Measurements from ENCODE around the gene RPP40.
A peak's percentile ranks its signal among the peaks of the same experiment; 100 is the strongest.
"Not testable (repeated sequence)": the region's sequence is repeated elsewhere in the genome, so short reads cannot be mapped to it uniquely, and the experiment has no call there.

Gene RPP40

GRCh38 chr6:5044866-5045265 lies 41.0 kb upstream of the RPP40 start:
- DNase-seq (ENCODE audit: low read depth, low spot score), result no peak
- TF ChIP-seq, protein P1, sequence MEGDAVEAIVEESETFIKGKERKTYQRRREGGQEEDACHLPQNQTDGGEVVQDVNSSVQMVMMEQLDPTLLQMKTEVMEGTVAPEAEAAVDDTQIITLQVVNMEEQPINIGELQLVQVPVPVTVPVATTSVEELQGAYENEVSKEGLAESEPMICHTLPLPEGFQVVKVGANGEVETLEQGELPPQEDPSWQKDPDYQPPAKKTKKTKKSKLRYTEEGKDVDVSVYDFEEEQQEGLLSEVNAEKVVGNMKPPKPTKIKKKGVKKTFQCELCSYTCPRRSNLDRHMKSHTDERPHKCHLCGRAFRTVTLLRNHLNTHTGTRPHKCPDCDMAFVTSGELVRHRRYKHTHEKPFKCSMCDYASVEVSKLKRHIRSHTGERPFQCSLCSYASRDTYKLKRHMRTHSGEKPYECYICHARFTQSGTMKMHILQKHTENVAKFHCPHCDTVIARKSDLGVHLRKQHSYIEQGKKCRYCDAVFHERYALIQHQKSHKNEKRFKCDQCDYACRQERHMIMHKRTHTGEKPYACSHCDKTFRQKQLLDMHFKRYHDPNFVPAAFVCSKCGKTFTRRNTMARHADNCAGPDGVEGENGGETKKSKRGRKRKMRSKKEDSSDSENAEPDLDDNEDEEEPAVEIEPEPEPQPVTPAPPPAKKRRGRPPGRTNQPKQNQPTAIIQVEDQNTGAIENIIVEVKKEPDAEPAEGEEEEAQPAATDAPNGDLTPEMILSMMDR (IDR thresholded peaks at IDR 0.05; ENCODE audit: low read depth, low read length), result no peak

DNA sequence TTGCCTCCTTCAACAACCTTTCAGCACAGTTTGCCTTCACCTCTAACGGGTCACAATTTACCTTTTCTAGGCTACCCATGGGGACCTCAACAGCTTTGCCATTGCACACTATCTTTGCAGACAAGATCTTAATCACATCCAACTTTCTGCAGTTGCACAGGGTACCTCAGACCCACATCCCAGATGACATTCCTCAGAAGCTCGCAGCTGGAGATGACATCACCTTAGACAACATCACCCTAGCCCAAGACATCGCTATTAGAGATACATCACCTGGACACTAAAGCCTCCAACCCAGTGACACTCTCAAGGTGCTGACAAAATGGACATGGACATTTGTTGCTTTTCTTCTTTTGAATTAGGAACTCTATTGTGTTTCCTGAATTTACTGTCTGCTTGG lies 38.6 kb upstream of the RPP40 start:
- in situ Hi-C loops (cut with HindIII; ENCODE audit: low sequenced_read_pairs), result no loop called here
- no peak for DNase-seq (ENCODE audit: low read depth, low spot score)
- TF ChIP-seq, protein P1 (IDR thresholded peaks at IDR 0.05; ENCODE audit: low read depth, low read length), result no peak
- no peak overlapping the region for H3K4me3 ChIP-seq (ENCODE audit: low read depth, low read length)

More at GRCh38 chr6:5044866-5045265, 41.0 kb upstream of the RPP40 start:
- in situ Hi-C loops (cut with HindIII; ENCODE audit: low sequenced_read_pairs), result no loop called here
- H3K4me3 ChIP-seq (ENCODE audit: low read depth, low read length), result no peak overlapping the region

- in situ Hi-C loops (cut with HindIII; ENCODE audit: low sequenced_read_pairs), result no loop called here
- no peak for DNase-seq (ENCODE audit: low read depth, low spot score)
- TF ChIP-seq, protein P1 (IDR thresholded peaks at IDR 0.05; ENCODE audit: low read depth, low read length), result no peak
- H3K4me3 ChIP-seq (ENCODE audit: low read depth, low read length), result no peak overlapping the region
These were observed 38.1 kb upstream of the RPP40 start for GRCh38 chr6:5041955-5042354.

GRCh38 chr6:5036269-5036668 lies 32.4 kb upstream of the RPP40 start:
- TF ChIP-seq, protein P1 (IDR thresholded peaks at IDR 0.05; ENCODE audit: low read depth, low read length), result no peak
- in situ Hi-C loops (cut with HindIII; ENCODE audit: low sequenced_read_pairs), result no loop called here
- DNase-seq (ENCODE audit: low read depth, low spot score), result peak; percentile 29
- H3K4me3 ChIP-seq (ENCODE audit: low read depth, low read length), result no peak overlapping the region

- in situ Hi-C loops (cut with HindIII; ENCODE audit: low sequenced_read_pairs), result no loop called here
- no peak for DNase-seq (ENCODE audit: low read depth, low spot score)
- H3K4me3 ChIP-seq (ENCODE audit: low read depth, low read length), result no peak overlapping the region
- TF ChIP-seq, protein P1 (IDR thresholded peaks at IDR 0.05; ENCODE audit: low read depth, low read length), result no peak
These were observed 30.9 kb upstream of the RPP40 start for GRCh38 chr6:5034736-5035135.

- TF ChIP-seq, protein P1 (IDR thresholded peaks at IDR 0.05; ENCODE audit: low read depth, low read length), result no peak
- in situ Hi-C loops (cut with HindIII; ENCODE audit: low sequenced_read_pairs), result no loop called here
- no peak overlapping the region for H3K4me3 ChIP-seq (ENCODE audit: low read depth, low read length)
- DNase-seq (ENCODE audit: low read depth, low spot score), result no peak
These were observed 30.5 kb upstream of the RPP40 start for GRCh38 chr6:5034328-5034727.

GRCh38 chr6:5033214-5033904 lies 29.5 kb upstream of the RPP40 start:
- H3K4me3 ChIP-seq (ENCODE audit: low read depth, low read length); in situ Hi-C loops (cut with HindIII; ENCODE audit: low sequenced_read_pairs); DNase-seq (ENCODE audit: low read depth, low spot score): not testable (repeated sequence)

DNA sequence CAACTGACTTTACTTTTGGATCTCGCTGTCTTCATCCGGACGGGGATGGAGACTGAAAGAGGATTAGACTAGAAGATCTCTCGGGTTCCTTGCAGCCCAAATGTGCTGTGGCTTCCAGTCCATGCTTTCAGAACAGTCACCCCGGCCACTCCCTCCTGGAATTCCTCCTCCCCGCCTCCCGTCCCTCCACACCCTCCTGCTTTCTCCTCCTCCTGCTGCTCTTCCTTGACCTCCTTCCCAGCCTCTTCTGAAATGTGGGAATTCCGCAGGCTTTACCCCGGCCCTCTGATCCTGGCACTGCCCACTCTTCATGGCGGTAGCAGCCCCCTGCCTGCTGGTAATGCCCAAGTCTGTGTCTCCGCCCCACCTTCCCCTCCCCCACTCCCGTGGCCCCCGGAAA lies 28.9 kb upstream of the RPP40 start:
- DNase-seq (ENCODE audit: low read depth, low spot score); in situ Hi-C loops (cut with HindIII; ENCODE audit: low sequenced_read_pairs); H3K4me3 ChIP-seq (ENCODE audit: low read depth, low read length): not testable (repeated sequence)

Data from astrocyte of the spinal cord (primary cell).